Measurements from ENCODE around the gene LYRM9. TPM values are rescaled to one million over a fixed set of nuclear protein-coding genes. Genes with fewer than 3 reads are reported as not detected.

Gene LYRM9
- 1.8 and 3.2 TPM in 2 replicates for total RNA-seq

GRCh38 chr17:27892866-27893769 is at the start of gene LYRM9:
Gene LYRM9 (minus strand): TSS chr17:27893365. CDS start chr17:27882694, 10,671 bp downstream.

Other genes starting within 250 kb of the LYRM9 start
- not detected in 2 replicates for gene NOS2, start 92.8 kb downstream of the LYRM9 start, total RNA-seq
- gene NLK, start 149.3 kb upstream of the LYRM9 start, total RNA-seq = 26.3 and 33.9 TPM in 2 replicates